T-helper 22 cell (primary cell): Measurements from ENCODE around the gene PDE6B.
"Not testable (repeated sequence)": the region's sequence is repeated elsewhere in the genome, so short reads cannot be mapped to it uniquely, and the experiment has no call there.

Experiments
- DNase-seq: peaks from one replicate; pipeline ENCODE4 v3.0.0-alpha.2; 2020; ENCODE audit warnings: low read depth

Gene PDE6B

DNA sequence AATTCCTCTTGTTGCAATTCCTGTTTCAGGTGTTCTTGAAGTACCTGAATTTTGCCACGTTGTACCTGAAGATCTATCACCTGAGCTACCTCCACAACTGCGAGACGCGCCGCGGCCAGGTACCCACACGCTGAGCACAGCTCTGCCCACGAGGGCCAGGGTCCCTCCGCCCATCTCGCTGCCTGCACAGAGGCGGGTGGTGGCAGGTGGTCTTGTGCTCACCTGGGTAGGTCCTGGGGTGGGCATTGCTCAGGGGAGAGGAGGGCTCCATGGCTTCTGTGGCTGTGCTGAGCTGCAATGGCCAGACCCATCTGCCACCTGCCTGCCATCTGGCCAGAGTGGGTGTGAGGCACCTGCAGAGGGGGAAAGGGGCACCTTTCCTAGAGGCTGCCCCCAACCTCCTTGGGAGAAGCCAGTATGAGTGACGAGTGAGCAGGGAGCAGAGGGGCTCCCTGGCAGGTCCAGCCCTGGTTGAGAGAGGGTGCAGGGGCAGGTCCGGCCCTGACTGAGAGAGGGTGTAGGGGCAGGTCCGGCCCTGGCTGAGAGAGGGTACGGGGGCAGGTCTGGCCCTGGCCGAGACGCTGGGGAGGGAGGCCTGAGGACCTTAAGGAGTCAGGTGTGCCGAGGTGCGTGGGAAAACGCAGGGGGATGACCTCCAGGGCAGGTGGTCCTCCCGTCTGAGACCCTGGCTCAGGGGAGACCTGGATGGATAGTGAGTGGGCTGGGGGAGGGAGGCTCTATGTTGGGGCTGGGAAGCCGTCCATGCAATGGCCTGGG, 10.7 kb downstream of the PDE6B start:
- no peak for DNase-seq

DNA sequence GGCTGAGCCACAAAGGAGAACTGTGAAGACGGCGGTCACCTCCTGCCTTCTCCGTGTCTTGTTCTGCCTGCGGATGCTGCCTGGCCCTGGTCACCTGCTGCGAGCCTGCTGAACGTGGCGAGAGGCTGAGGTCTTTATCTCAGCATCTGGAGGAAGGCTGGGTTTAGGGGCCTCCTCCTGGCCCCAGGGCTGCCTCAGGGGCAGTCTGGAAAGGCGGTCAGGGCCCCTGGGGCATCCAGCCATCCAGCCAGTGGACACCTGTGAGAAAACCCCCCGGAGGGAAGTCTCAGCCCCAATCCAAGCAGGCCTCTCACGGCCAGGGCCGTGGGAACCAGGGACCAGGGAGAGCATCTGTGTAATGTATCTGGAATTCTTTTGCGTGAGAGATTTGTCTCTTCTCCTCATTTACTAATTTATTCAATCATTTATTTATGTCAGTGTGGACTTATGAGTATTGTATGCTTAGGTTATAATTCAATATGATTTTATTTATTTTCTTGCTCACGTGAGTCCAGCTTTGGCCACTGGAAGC, 11.3 kb downstream of the PDE6B start:
- no peak for DNase-seq

DNA sequence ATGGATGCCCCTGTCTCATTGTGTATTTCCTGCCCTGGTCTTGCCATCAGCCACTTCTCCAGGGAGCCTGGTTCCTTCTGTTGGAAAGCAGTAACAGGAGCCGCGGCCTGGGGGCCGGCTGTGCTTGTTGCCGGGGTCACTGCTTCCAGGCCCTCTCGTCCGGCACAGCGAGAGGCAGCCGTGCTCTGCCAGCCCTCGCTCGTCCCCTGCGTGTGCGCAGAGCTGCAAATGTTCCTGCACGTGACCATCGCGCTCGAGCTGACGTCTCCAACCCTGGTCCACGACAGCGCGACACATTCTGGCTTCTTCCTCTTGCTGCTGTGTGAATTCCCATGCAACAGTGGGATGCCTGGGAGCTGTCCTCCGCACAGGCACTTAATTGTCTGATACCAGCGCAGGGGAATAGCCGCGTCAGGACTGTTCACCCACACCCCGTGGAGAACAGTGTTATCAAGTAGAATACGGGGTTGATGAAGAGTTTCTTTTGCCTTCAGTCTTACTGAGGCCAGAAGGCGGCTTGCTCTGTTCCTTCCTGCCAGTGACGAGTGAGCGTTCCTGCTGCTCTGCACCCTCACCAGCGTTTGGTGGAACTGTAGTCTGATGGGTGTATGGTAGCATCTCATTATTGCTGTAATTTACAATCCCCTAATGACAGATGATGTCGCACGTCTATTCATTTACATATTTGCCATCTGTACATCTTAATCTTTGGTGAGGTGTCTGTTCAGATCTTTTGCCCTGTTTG, 12.3 kb downstream of the PDE6B start:
- no peak for DNase-seq

DNA sequence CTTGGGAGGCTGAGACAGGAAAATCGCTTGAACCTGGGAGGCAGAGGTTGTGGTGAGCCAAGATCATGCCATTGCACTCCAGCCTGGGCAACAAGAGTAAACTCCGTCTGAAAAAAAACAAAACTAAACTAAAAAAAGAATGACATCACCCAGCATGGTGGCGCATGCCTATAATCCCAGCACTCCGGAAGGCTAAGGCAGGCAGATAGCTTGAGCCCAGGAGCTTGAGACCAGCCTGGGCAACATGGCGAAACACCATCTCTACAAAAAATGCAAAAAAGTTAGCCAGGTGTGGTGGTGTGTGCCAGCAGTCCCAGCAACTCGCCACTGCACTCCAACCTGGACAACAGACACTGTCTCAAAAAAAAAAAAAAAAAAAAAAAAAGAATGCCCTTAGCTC, 17.0 kb downstream of the PDE6B start:
- not testable (repeated sequence) for DNase-seq

DNA sequence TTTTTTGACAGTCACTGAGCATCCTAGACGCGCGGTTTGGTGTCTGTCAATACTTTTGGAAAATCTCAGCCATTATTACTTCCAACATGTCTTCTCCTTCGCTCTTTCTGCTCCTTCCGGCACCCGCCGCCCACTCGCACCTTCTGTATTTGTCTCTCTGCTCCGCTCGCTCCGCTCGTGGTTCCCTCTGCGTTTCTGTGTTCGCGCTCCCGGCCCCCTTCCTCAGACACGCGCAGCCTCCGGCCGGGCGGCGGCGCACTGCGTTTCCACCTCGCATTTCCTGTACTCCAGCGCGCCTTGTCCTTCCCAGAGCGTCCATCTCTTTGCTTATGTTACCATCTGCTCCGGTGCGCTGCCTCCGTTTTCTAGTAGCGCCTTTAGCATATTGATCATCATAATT, 21.1 kb downstream of the PDE6B start:
- DNase-seq = no peak

DNA sequence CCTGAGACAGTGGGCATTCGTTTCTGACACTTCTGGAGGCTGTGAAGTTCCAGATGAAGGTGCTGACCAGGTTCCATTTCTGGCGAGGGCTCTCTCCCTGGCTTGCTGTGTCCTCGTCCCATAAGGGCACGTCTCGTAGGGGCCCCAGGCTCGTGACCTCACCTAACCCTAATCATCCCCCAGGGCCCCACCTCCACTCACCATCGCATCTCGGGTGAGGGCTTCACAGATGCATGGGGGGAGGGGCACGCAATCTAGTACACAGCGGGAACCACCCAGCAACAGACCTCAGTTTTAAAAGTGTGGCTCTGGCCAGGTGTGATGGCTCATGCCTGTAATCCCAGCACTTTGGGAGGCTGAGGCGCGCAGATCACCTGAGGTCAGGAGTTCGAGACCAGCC, 22.1 kb downstream of the PDE6B start:
- no peak for DNase-seq

DNA sequence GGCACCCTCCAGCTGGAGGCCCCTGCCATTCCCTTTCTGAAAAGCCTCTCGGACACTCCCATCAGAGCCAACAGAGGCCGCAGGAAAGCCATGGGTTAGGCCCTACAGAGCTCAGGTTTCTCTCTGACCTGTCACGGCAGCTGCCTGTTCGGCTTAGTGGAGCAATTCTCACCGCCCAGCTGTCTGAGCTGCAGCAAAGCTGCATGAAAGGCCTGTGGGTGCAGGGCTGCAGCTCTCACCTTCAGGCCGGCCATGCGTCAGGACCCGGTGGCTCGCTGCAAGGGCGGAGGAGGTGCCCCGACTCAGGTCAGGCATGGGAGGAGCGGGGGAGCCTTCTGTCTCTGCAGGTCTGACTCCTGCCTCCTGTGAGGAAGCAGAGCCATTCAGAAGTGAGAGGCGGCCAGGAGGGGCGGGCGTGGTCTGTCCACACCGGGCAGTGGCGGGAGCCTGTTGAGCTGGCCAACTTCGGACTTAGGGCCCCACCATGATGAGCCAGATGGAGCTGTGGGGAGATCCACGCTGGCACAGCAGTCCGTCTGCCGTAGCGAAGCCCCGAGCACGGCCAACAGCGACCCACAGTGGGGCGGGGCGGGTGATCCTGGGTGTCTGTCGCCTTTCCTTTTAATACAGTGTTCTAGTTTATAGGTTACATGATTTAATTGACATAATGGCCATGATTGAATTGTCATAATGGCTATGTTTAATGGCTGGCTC, 23.4 kb downstream of the PDE6B start:
- DNase-seq = no peak

DNA sequence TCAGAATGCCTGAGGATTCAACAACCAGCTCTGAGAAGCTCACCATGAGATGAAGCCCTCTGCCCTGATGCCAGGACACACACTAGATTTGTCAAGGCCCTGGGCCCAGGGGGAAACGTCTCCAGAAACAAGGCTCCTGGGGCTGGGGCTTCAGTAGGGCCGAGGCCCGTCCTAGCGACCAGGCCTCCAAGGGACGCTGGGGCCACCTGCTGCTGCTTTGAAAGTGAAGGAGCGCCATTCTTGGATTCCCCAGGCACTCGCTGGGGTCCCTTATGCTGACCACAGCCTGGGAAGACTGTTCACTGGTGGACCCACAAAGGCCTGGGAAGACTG, 23.9 kb downstream of the PDE6B start:
- no peak for DNase-seq

DNA sequence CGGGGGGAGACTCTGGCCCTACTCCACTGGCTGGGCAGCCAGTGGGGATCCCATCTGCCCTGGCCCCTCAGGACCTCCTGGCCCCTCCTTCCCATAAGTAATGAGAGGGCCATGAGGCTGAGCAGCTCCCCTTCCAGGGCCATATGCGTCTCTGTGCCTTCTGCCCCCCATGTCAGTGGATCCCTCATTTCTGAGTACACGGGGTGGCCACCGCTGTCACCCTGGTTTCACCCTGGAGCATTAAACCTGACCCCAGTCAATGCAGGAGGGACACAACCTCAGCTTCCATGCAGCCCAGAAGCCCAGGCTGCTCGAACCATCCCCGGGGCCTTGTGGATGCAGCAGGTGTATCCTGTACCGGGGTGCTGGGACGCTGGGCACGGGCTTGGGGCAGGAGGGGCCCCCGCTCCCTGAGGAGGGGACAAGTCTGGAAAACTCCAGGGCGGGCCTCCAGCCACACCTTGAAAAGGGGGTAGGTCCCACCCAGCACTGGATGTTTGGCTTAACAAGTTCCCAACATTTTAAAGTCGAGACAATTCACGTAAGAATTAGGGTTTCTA, 24.5 kb downstream of the PDE6B start:
- DNase-seq = no peak

DNA sequence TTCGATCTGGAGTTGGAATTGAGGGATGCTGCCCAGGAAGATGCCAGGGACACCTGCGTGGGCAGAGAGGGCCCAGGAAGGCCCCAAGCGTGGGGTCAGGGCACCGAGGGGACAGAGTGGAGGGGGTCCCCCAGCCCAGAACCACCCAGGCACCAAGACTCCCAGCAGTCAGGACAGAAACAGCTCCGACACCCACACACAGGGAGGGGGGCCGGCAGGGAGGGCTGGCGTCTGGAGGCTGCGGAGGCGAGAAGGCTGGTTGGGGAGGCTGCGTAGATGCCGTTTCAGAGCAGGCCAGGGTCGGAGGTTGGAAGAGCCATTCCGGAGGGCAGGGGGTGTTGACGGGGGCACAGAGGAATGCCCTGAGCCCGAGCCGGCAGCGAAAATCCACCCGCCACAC, 25.1 kb downstream of the PDE6B start:
- DNase-seq = no peak

DNA sequence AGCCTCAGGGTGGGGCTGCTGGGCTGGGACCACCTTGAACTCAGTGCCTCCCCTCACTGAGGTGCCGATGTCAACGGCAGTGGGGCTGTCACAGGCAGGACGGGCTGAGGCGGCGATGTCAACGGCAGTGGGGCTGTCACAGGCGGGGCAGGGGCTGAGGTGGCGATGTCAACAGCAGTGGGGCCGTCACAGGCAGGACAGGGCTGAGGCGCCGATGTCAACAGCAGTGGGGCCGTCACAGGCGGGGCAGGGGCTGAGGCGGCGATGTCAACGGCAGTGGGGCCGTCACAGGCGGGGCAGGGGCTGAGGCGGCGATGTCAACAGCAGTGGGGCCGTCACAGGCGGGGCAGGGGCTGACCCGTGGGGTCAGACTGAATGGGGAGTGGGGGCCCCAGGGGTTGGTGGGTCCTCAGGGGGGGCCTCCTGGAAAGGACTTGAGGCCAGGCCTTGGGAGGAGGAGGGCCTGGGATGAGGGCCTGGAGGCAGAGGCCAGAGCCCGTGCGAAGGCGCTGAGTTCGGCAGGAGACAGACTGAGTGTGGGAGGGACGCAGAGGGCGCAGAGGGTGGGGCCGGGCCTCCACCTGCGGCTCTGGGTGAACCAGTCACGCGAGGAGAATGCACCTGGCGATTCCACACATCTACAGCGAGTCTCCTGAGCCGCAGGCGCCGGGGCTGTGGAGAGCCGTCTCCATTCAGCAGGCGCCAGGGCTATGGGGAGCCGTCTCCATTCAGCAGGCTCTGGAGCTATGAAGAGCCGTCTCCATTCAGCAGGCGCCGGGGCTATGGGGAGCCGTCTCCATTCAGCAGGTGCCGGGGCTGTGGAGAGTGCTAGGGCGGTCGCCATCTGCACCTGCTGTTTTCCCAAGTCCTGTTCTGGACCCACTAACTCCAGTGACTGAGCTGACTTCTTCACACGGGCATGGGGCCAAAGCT, 25.8 kb downstream of the PDE6B start:
- DNase-seq = no peak

DNA sequence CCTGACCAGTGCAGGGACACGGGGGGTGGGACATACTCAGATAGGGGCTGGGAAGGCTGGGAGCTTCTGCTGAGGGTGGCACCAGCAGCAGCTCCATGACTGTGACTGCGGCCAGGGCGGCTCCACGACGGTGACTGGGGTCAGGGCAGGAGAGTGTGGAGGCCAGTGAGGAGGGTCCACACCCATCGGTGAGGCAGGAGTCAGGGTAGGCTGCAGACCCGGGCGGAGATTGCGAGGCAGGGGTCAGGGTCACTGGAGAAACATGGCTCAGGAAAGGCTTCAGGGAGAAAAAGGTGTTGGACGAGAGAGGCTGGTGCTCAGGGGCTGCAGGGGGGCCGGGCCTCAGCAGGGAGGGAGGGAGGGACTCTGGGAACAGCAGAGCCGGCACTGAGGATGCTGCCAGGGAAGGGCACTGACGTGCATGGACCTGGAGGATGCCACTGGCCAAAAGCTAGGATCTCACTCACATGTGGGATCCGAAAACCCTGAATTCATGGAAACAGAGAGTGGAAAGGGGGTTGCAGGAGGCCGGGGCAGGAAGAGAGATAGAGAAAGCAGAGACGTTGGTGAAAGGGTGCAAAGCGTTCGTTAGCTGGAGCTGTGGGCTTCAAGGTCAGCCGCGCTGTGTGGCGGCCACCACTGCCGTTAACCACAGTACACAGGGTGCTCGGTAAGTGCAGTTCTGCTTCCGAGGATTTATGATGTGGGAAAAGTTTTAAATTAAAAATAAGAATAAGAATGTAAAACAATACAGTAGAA, 26.7 kb downstream of the PDE6B start:
- DNase-seq = no peak

DNA sequence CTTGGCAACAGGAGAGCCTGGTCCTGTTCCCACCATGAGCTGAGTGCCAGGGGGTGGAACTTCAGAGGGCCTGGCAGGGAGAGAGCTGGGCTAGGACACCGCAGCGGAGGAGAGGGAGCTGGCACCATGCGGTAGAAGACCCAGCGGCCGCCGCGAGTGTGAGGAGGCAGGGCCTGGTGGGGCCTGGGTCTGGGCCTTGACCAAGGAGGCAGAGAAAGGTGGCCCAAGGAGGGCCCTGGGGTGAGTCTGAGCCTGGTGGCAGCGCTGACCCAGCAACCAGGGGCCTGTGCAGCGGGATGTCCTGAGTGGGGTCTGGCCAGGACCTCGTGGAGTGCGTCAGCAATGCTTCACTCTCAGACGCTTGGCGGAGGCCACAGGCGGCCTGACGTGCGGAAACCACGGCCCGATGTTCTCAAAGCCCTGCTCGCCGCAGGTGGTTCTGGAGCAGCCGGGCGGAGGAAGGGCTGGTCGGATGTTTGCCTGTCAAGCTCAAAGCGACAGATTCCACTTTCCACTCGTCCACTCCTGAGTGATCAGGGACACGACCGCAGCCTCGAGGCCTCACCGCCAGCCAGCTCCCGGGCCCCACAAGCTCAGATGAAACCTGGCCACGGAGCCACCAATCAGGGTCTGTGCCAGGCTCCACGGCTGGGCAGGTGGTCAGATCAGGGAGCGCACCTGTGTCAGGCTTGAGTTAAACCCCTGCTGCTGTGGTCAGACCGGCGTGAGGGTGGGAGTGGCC, 27.9 kb downstream of the PDE6B start:
- no peak for DNase-seq

DNA sequence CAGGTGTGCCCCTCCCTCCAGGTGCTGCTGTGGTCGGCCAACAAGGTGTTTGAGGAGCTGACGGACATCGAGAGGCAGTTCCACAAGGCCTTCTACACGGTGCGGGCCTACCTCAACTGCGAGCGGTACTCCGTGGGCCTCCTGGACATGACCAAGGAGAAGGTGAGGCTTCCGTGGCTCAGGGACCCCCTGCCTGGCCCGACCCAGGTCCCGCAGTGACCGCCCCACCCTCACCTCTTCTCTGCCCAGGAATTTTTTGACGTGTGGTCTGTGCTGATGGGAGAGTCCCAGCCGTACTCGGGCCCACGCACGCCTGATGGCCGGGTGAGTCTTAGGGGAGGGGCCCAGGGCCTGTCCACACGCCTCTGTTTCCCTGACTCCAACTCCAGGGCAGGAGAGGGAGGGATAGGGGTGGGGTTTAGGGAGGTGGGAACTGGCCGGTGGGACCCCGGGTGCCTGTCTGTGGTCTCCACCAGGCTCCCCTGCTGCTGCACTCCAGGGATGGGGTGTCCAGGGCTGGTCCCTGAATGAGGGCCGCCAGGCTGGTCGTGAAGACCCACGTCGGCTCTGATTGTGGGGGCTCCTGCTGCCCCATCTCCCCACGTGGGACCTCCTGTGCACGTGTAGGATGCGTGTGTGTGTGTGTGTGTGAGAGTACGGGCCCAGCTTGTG, 28.6 kb downstream of the PDE6B start:
- no peak for DNase-seq

DNA sequence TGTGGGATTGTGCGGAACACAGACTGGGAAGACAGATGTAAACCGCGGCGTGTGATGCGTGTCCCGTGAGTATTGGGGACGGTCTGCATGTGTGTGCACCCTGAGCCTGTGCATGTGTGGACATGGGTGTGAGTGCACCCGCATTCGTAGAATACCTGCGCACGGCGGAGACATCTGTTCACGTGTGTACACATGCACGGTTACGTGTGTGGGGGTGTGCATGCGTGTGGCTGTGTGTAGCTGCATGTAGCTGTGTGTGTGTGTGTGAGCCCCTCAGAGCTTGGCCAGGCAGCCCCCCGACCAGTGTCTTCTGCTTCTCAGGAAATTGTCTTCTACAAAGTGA, 29.1 kb downstream of the PDE6B start:
- DNase-seq = no peak

DNA sequence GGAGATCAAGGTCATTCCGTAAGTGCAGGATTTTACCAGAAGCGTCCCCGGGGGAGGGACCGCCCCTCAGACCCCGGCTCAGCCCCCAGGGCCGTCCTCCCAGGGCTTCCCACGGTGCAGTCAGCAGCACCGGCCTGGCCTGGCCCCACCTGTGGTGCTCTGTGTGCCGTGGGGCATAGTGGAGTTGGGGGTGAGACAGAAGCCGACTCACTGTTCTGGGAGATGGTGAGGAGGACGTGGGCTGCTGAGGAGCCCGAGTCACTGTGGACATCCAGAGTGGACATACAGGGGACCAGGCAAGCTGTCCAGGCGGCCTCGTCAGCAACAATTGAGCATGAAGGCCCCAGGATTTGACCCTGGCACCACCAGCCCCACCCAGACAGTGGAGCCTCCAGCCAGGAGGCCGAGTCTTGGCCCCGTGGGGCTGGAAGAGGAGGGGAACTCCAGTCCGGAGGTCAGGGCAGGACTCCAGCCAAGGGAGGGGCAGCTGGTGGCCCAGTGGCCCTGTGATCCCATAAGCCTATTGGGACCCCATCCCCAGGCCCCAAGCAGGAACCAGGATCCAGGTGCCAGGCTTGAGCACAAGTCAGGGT, 29.6 kb downstream of the PDE6B start:
- no peak for DNase-seq

DNA sequence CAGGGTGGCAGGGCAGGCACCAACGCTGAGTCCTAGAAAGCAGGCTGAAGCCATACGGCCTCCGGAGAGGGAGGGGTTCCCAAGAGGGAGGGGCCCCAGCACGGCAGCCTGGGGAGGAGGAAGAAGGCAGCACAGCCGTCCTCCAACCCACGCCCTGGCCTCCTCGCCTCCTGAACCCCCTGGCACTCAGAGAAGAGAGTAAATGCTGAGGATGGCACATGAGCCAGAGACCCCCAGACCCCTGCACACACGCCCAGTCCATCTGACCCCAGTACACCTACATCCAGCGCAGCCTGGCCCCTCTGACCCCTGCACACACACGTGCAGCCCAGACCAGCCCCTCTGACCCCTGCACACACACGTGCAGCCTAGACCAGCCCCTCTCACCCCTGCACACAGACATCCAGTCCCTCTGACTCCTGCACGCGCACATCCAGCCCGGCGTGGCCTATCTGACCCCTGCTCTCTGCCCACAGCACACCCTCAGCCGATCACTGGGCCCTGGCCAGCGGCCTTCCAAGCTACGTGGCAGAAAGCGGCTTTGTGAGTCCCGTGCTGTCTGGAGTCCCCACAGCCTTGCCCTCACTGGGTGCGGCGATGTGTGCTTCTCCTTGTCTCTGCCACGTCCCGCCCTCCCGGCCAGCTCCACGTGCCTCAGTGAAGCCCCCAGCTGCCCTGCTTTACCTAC, 30.2 kb downstream of the PDE6B start:
- no peak for DNase-seq
